ENCODE results near the gene SHBG. TPM values are rescaled to one million over a fixed set of nuclear protein-coding genes. Genes with fewer than 3 reads are reported as not detected.

SHBG gene
- total and polyA plus RNA-seq, 11 donors, result 0.28 to 1.1 (median 0.65) TPM; not detected in 4

- peak in 1 of 2 donors; percentile 32 for TF ChIP-seq POLR2A (IDR thresholded peaks at IDR 0.05)
- TF ChIP-seq, protein P1, sequence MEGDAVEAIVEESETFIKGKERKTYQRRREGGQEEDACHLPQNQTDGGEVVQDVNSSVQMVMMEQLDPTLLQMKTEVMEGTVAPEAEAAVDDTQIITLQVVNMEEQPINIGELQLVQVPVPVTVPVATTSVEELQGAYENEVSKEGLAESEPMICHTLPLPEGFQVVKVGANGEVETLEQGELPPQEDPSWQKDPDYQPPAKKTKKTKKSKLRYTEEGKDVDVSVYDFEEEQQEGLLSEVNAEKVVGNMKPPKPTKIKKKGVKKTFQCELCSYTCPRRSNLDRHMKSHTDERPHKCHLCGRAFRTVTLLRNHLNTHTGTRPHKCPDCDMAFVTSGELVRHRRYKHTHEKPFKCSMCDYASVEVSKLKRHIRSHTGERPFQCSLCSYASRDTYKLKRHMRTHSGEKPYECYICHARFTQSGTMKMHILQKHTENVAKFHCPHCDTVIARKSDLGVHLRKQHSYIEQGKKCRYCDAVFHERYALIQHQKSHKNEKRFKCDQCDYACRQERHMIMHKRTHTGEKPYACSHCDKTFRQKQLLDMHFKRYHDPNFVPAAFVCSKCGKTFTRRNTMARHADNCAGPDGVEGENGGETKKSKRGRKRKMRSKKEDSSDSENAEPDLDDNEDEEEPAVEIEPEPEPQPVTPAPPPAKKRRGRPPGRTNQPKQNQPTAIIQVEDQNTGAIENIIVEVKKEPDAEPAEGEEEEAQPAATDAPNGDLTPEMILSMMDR (IDR thresholded peaks at IDR 0.05), result peak in 2 of 12 donors; percentile 3 to 18
- Histone ChIP-seq H3K9me3 (no peaks in the 10 kb centered on the region), H3K4me3 (peak within 1 kb of the TSS; percentile 41 to 77 (median 67)), H3K27me3 (no peaks in the 10 kb centered on the region), H3K4me1 (peaks cover 4 to 75% (median 43%) of the 10 kb centered on the region in 12 donors), H3K27ac (peak within 1 kb of the TSS; percentile 88 to 98 (median 94)), H3K36me3 (peaks cover 0 to 38% (median 19%) of the 10 kb centered on the region in 9 donors)
- WGBS, 4 donors, result 2 to 14% (median 9%) methylated on average over 44 to 69 of the region's 69 CpGs
- ATAC-seq (peak; percentile 84 to 93 (median 87)), DNase-seq (peak; percentile 97 to 99 (median 98))
- intact Hi-C loops (cut with DNase I), result loop anchor here in 4 of 10 donors (5.0 to 10.0 kb wide), 3 partner anchors 104 to 231 kb away; partner anchors contain the start of genes KCTD11 (in 3 of the 4), TMEM95 (in 2 of the 4), TP53 (in 1 of the 4) and WRAP53 (in 1 of the 4)
Measured at GRCh38 chr17:7583253-7584109, 46.5 kb upstream of the SHBG start, which contains the start of gene MPDU1. Gene MPDU1 (plus strand): TSS chr17:7583852. CDS start chr17:7583863, 11 bp downstream.

DNA sequence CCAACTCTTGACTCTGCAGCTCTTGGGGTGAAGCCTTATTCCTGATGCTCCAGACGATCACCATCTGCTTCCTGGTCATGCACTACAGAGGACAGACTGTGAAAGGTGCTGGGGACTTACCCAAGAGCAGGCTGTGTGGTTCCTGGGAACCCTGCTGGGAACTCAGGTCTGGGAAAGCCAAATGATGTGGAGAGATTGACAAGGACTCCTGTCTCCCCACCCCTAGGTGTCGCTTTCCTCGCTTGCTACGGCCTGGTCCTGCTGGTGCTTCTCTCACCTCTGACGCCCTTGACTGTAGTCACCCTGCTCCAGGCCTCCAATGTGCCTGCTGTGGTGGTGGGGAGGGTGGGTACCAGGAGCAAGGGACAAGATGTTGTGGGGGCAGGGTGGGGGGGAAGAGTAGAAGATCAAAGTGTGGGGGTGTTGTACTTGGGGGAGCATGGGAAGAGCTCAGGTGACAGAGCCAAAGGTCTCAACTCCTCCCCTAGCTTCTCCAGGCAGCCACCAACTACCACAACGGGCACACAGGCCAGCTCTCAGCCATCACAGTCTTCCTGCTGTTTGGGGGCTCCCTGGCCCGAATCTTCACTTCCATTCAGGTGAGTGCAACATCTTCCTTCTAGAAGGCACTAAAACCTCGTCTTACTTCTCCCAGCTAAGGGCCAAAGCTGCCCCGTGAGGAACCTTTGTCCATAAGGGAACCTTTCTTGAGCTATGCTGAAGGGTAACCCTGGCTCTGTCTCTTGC is 43.1 kb upstream of the SHBG start:
- peaks cover 7 to 66% (median 43%) of the 10 kb centered on the region in 12 donors for H3K4me1 ChIP-seq
- TF ChIP-seq POLR2A (IDR thresholded peaks at IDR 0.05), result no peak
- TF ChIP-seq, protein P1 (IDR thresholded peaks at IDR 0.05), result peak in 9 of 12 donors; percentile 11 to 45 (median 31)
- DNase-seq (peak in 2 of 5 donors; percentile 61 to 64), ATAC-seq (no peak)
- intact Hi-C loops (cut with DNase I), result loop anchor here in 4 of 10 donors (5.0 to 10.0 kb wide), 2 partner anchors 100 to 232 kb away; partner anchors contain the start of genes KCTD11 (in 2 of the 4), TMEM95 (in 2 of the 4), TP53 (in 2 of the 4) and WRAP53 (in 2 of the 4)
- no peaks in the 10 kb centered on the region for H3K27me3 ChIP-seq
- H3K27ac ChIP-seq, result peak overlapping the region in 9 of 12 donors; percentile 26 to 89 (median 64)
- peaks cover 0 to 38% (median 23%) of the 10 kb centered on the region in 9 donors for H3K36me3 ChIP-seq
- 57 to 82% (median 67%) methylated on average over 5 to 9 of the region's 9 CpGs for WGBS, 4 donors
- H3K4me3 ChIP-seq, result peak overlapping the region in 4 of 12 donors; percentile 2 to 15 (median 8)
- no peaks in the 10 kb centered on the region for H3K9me3 ChIP-seq

- peak overlapping the region in 4 of 12 donors; percentile 2 to 15 (median 12) for H3K4me3 ChIP-seq
- H3K36me3 ChIP-seq, result peaks cover 0 to 46% (median 31%) of the 10 kb centered on the region in 9 donors
- WGBS, 4 donors, result 55 to 74% (median 68%) methylated on average over 12 of the region's 12 CpGs
- H3K4me1 ChIP-seq, result peaks cover 4 to 59% (median 37%) of the 10 kb centered on the region in 12 donors
- H3K27me3 ChIP-seq, result no peaks in the 10 kb centered on the region
- TF ChIP-seq POLR2A (IDR thresholded peaks at IDR 0.05), result no peak
- TF ChIP-seq, protein P1 (IDR thresholded peaks at IDR 0.05), result no peak
- ATAC-seq (no peak), DNase-seq (peak in 1 of 5 donors; percentile 21)
- intact Hi-C loops (cut with DNase I), result loop anchor here in 4 of 10 donors (5.0 to 10.0 kb wide), 2 partner anchors 100 to 233 kb away; partner anchors contain the start of genes KCTD11 (in 2 of the 4), TMEM95 (in 2 of the 4), TP53 (in 2 of the 4) and WRAP53 (in 2 of the 4)
- no peaks in the 10 kb centered on the region for H3K9me3 ChIP-seq
- peak overlapping the region in 9 of 12 donors; percentile 26 to 89 (median 64) for H3K27ac ChIP-seq
Measured at GRCh38 chr17:7587420-7588151, 42.3 kb upstream of the SHBG start.
